ENCODE data around the gene COX7A2L.

The COX7A2L gene

DNA sequence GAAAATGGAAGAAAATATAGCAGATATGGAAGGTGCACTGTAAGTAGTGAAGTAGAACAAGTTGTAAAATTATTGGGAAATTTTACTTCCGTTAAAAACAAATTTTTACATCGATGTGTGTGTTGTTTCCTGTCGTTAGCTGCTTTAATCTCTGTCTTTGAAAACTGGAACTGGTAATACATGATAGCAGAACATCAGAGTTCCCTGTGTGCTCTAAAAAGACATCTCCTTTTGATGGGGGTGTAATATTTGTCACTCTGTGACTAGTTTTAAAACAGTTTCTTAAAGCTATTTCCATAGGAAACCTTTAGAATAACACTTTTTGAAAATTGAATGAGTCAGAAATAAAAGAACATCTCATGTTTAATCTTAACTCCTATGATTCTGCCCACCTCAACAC lies 43.5 kb downstream of the COX7A2L start:
- DNase-seq (ENCODE audit: low spot score) = peak; percentile 2

DNA sequence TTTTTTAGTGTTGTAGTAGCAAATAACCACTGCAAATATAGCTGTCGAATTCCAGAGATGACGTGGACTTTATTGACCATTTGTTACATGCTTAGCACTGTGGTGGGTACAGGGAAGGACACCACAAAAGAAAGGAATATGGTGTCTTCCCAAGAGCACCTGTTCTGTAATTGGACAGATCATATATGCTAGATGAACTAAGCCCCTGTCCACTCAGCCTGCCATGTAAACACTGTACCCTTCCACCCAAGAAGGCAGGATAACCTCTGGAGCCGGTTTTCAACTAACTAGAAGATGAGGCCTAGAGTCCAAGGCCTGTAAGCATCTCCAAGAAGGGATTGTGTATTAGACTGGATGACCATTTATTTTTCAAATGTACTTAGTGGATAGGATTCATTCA lies 44.1 kb downstream of the COX7A2L start:
- no peak for DNase-seq (ENCODE audit: low spot score)

DNA sequence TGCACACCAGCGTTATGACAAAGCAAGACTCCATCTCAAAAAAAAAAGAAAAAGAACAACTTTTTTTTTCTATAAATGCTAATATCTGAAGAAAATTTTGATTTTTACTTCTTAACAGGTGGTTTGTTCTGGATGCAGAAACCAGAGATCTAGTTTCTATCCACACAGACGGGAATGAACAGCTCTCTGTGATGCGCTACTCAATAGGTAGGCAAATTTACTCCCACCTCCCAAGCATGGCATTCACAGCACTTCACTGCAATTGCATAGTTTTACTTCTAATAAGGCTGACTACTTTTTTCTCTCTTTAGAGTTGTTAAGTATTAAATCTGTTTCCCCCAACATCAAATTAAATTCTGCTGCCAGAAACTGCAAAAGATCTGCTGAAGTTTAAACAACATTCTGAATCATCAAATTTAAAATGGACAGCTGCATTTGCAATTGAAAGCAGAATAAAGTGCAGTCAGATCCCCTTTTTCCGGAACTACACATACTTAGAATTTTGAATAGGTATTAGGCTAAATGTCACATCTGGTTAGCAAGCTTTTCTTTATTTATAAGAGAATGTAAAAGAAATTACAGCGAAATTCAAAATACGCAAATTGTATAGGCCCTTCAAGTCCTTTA lies 45.1 kb downstream of the COX7A2L start:
- no peak for DNase-seq (ENCODE audit: low spot score)

DNA sequence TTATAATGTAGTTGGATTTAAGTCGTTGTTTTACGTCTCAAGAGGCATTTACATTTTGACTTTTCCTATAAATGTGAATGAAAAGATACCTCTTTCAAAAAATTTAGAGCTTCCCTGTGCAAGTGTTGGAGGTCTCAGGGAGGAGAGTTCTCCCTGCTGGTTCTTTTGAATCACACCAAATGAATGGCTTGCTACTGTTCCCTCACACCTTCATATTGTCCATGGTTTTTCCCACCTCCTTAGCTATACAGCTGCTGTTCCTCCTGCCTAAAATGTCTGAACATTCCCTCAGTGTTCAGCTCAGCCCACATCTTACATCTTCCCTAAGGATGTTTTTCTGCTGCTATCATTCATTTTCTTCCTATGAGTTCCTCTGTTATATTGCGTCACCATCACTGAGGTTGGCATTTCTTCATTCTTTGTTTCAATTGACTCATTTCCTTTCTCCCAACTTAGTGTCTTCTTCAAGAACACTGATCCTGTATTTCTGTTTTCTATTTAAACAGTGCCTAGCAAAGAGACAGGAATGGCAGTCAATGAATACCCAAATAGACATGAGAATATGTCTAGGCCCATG lies 46.0 kb downstream of the COX7A2L start:
- no peak for DNase-seq (ENCODE audit: low spot score)

DNA sequence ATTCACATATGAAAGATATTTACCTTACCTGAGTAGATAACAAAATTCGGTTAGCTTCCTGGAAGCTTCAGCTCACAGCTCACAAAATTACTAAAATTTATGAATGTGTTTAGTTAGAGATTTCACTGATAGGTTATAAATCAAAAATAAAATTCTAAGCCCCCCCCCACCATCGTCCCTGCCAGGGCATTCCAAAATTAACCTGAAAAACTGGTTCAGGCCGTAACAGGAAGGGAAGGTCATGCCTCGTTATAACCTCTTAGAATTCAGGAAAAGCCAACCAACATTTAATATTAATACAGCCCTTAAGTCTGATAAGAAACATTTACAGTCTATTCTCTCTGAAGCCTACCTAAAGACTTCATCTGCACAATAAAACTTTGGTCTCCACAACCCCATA lies 48.9 kb downstream of the COX7A2L start:
- DNase-seq (ENCODE audit: low spot score) = no peak

DNA sequence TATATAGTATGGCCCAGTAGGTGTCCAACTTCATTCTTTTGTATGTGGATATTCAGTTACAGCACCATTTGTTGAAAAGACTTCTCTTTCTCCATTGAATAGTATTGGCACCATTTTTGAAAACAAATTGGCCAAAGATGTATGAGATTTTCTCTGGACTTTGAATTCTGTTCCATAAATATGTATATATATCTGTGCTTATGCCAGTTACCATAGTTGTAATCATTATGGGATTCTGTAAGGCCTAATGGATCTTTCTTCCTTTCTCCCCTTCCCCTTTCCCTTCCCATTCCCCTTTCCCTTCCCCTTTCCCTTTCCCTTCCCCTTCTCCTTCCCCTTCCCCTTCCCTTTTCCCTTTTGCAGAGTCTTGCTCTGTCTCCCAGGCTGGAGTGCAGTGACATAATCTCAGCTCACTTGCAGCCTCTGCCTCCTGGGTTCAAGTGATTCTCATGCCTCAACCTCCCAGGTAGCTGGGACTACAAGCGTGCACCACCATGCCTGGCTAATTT lies 51.0 kb downstream of the COX7A2L start:
- DNase-seq (ENCODE audit: low spot score) = no peak

DNA sequence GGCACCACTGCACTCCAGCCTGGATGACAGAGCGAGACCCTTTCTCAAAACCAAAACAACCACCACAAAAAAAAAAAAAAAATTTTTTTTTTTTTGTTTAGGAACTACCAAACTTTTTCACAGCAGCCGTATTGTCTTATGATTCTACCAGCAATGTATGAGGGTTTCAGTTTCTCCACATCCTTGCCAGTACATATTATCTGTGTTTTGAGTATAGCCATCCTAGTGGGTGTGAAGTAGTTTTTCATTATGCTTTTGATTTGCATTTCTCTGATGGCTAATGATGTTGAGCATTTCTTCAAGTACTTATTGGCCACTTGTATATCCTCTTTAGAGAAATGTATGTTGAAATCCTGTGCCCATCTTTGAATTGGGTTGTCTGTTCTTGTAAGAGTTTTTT lies 51.7 kb downstream of the COX7A2L start:
- DNase-seq (ENCODE audit: low spot score) = no peak

DNA sequence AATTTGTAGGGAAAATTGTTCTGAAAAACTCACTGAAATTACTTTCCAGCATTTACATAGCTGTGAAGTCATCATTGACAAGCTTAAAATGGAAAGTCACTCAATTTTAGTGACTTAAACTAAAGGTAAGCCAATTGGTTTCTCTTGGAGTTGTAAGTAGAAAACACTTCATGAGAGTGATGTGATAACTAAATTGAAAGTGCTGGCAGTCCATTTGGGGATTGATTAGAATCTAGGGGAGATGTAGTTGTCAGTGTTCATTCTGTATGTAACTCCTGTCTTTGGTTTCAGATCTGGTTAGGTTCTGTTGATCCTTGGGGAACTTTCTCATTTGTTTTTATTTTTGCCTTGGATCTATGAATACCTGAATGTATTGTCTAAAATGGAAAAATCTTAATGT lies 53.8 kb downstream of the COX7A2L start:
- DNase-seq (ENCODE audit: low spot score) = no peak

DNA sequence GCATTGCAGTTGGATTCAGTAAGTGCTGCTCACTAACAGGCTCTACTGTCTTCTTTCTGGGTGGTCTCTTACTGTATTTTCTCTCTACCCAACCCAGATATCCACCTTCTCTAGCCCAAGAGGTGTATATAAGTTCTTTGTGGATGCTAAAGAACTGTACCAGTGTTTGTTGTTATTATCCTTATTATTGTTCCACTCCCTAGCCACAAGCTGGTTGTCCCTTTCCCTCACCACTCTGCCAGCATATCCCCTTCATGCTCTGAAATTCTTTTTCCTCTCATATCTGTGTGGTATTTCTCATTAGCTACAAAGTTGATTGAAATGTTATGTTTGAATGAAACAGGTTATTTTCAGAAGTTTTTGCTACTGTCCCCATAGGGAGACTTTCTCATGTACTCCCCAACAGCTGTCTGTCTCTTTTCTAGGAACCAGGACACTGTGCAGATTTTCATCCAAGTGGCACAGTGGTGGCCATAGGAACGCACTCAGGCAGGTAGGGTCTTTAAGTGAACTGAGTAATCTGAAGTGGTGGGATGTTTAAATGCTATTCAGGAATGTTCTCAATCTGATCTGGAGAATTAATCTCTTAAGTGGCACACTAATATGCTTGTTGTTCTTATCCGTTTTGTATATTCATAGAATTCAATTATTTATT lies 56.8 kb downstream of the COX7A2L start:
- no peak for DNase-seq (ENCODE audit: low spot score)

DNA sequence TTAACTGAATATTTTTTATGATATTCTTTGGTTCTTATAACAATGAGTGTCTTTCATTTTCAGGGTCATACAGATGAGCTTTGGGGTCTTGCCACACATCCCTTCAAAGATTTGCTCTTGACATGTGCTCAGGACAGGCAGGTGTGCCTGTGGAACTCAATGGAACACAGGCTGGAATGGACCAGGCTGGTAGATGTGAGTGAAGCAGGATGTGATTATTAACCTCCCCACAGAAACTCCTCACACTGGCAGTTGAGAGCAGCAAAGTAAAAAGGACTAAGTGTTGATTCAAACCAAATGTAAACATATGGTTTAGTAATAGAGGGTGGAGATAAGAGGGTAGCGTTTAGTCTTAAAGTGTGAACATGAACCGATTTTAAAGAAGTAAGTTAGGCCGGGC lies 57.8 kb downstream of the COX7A2L start:
- no peak for DNase-seq (ENCODE audit: low spot score)

DNA sequence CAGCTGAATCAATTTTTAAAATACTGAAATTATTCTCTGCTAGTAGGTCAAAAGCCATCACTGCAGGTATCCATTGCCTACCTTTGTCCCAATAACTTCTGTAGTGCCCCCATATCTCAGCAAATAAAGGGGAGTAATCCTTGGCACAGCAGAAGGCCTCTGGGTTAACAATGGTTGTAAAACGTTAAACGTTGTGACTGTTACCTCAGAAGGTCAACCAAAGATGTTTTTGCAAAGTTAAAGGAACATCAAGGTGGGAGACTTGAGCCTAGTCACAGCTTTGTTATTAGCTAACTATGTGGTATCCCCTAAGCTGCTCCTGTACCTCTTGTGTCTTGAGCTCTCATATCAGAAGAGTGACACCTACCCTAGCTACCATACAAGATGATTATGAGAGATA lies 60.5 kb downstream of the COX7A2L start:
- no peak for DNase-seq (ENCODE audit: low spot score)

Data from CD4-positive, alpha-beta T cell treated with Interleukin-15 for 4 hours (primary cell).